HG03045 (cell line): ENCODE results near the gene QPCT.
A peak's percentile ranks its signal among the peaks of the same experiment; 100 is the strongest.
"Not testable (repeated sequence)": the region's sequence is repeated elsewhere in the genome, so short reads cannot be mapped to it uniquely, and the experiment has no call there.

Source experiments
- ATAC-seq: cut with Tn5 transposase; IDR thresholded peaks from one replicate; pipeline ENCODE4 v1.9.1; 2021; ENCODE audit warnings: mild to moderate bottlenecking, moderate library complexity; ENCODE audit not compliant: unreplicated experiment

Gene QPCT

GRCh38 chr2:37357530-37357929, 13.1 kb downstream of the QPCT start:
- ATAC-seq: no peak

GRCh38 chr2:37358466-37358865, 14.0 kb downstream of the QPCT start:
- ATAC-seq: no peak

GRCh38 chr2:37361216-37361815, 16.9 kb downstream of the QPCT start:
- ATAC-seq: no peak

GRCh38 chr2:37361994-37362698, 17.7 kb downstream of the QPCT start:
- ATAC-seq: no peak

- no peak for ATAC-seq
These were observed 19.9 kb downstream of the QPCT start for GRCh38 chr2:37364351-37364750.

- ATAC-seq: peak; percentile 89
These were observed 21.2 kb downstream of the QPCT start for GRCh38 chr2:37365669-37366068.

GRCh38 chr2:37366773-37367172, 22.3 kb downstream of the QPCT start:
- ATAC-seq: no peak

GRCh38 chr2:37367310-37367709, 22.9 kb downstream of the QPCT start:
- ATAC-seq: no peak

GRCh38 chr2:37367984-37368383, 23.6 kb downstream of the QPCT start:
- no peak for ATAC-seq

- ATAC-seq: no peak
These were observed 26.2 kb downstream of the QPCT start for GRCh38 chr2:37370666-37371065.

GRCh38 chr2:37372000-37372399, 27.6 kb downstream of the QPCT start:
- no peak for ATAC-seq

- peak; percentile 28 for ATAC-seq
These were observed 31.4 kb downstream of the QPCT start for GRCh38 chr2:37375741-37376288.

GRCh38 chr2:37376421-37377186, 32.2 kb downstream of the QPCT start:
- ATAC-seq: peak; percentile 88

GRCh38 chr2:37377187-37377532, 32.7 kb downstream of the QPCT start:
- peak; percentile 51 for ATAC-seq

GRCh38 chr2:37378411-37378810, 34.0 kb downstream of the QPCT start:
- no peak for ATAC-seq

- no peak for ATAC-seq
These were observed 35.5 kb downstream of the QPCT start for GRCh38 chr2:37379881-37380296.

GRCh38 chr2:37380787-37381186, 36.4 kb downstream of the QPCT start:
- ATAC-seq: not testable (repeated sequence)

GRCh38 chr2:37384261-37384660, 39.8 kb downstream of the QPCT start:
- not testable (repeated sequence) for ATAC-seq

- no peak for ATAC-seq
These were observed 42.9 kb downstream of the QPCT start for GRCh38 chr2:37387148-37387835.

GRCh38 chr2:37388074-37388473, 43.6 kb downstream of the QPCT start:
- ATAC-seq: no peak

- ATAC-seq: no peak
These were observed 45.0 kb downstream of the QPCT start for GRCh38 chr2:37389395-37389794.
